Neural crest cell (in vitro differentiated cells): ENCODE results near the gene ATP1B4. TPM values are rescaled to one million over a fixed set of nuclear protein-coding genes. Genes with fewer than 3 reads are reported as not detected.
A peak's percentile ranks its signal among the peaks of the same experiment; 100 is the strongest.

Source experiments
- DNase-seq: peaks from one replicate; pipeline ENCODE4 v3.0.0; 2021; ENCODE audit warnings: low read depth, mixed read lengths, low spot score
- H3K27ac Mint-ChIP-seq: one replicate; pipeline ENCODE4 v1.8.0; 2021; ENCODE audit warnings: mild to moderate bottlenecking, mixed read lengths; ENCODE audit not compliant: unreplicated experiment
- H3K27me3 Mint-ChIP-seq: 2 replicates; pipeline ENCODE4 v1.8.0; 2021; ENCODE audit warnings: low read depth, mild to moderate bottlenecking, mixed read lengths
- H3K36me3 Mint-ChIP-seq: 2 replicates; pipeline ENCODE4 v1.8.0; 2021; ENCODE audit warnings: low read depth, mild to moderate bottlenecking, mixed read lengths
- H3K4me1 Mint-ChIP-seq: 2 replicates; pipeline ENCODE4 v1.8.0; 2021; ENCODE audit warnings: mixed read lengths
- H3K4me3 Mint-ChIP-seq: one replicate; pipeline ENCODE4 v1.8.0; 2021; ENCODE audit warnings: mild to moderate bottlenecking, mixed read lengths
- H3K9me3 Mint-ChIP-seq: 2 replicates; pipeline ENCODE4 v1.8.0; 2021; ENCODE audit warnings: mixed read lengths
- CTCF ChIP-seq: fragments of 200-600 bp; sonication (generic); conservative IDR thresholded peaks from 2 replicates; pipeline ENCODE4 v1.5.0; 2021; ENCODE audit warnings: antibody characterized with exemption, mild to moderate bottlenecking
- total RNA-seq: library from RNA; stranded (reverse); gene quantifications from 2 replicates; pipeline ENCODE4 v1.2.1, GENCODE V29; 2021

The ATP1B4 gene
- total RNA-seq, 1 donor from 2014 or later, result not detected

DNA sequence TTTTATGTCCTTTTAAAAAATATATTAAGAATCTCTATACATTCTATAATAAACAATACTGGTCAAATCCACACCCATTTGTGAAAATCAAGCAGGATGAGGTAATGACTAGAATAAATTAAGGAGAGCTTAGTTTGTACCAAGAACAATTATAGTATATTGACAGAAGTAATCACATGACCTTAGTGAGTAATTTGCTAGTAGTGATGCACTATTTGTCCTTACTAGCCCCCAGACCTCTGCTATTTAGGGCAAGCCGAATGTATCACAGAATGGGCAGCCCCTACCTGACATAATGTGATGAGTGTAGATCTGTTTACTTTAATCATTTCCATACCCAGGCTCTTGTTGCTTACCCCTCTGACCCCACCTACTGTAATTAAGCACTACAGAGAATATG lies 15.8 kb downstream of the ATP1B4 start:
- H3K27me3 Mint-ChIP-seq, result peaks cover 11% of the 10 kb centered on the region
- no peaks in the 10 kb centered on the region for H3K4me1 Mint-ChIP-seq
- no peak overlapping the region for H3K27ac Mint-ChIP-seq
- no peaks in the 10 kb centered on the region for H3K36me3 Mint-ChIP-seq
- H3K9me3 Mint-ChIP-seq, result peaks cover 12% of the 10 kb centered on the region
- DNase-seq, result no peak
- H3K4me3 Mint-ChIP-seq, result no peak overlapping the region
- TF ChIP-seq CTCF, result no peak

- Mint-ChIP-seq H3K27ac (no peak overlapping the region), H3K4me1 (no peaks in the 10 kb centered on the region), H3K4me3 (no peak overlapping the region), H3K27me3 (peaks cover 15% of the 10 kb centered on the region), H3K36me3 (no peaks in the 10 kb centered on the region), H3K9me3 (peaks cover 12% of the 10 kb centered on the region)
- no peak for TF ChIP-seq CTCF
- DNase-seq, result no peak
Observed at GRCh38 chrX:120378570-120378969, 16.7 kb downstream of the ATP1B4 start.

DNA sequence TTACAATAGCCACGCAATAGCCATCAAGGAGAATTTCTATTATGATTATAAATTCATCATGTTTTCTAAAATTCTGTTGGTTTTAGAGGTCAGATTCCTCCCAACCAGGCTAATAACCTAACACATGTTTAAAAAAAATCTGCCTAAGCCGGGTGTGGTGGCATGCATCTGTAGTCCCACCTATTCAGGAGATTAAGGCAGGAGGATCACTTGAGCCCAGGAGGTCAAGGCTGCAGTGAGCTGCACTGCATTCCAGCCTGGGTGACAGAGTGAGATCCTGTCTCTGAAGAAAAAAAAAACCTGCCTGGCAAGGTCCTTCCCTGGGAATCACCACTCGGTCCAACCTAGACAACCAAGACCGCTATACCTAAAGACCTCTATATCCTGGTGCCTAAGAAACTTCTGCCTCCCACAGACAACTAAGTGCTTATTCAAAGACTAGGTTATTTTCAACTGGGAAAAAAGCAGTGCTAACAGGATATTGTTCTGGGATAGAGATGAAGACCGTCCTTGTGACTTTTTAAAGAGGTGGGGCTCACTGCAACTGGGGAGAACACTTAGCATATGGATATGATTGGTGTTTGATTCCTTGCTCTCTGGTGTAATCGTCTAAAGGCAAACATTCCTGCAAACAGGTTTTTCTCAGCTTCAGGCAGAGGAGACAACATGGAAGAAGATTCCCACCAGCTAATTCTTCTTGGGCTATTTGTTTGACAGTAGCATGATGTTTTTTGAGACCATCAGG lies 18.2 kb downstream of the ATP1B4 start:
- no peak for DNase-seq
- H3K36me3 Mint-ChIP-seq, result no peaks in the 10 kb centered on the region
- H3K9me3 Mint-ChIP-seq, result peaks cover 9% of the 10 kb centered on the region
- H3K4me3 Mint-ChIP-seq, result no peak overlapping the region
- no peak overlapping the region for H3K27ac Mint-ChIP-seq
- H3K27me3 Mint-ChIP-seq, result peaks cover 18% of the 10 kb centered on the region
- no peak for TF ChIP-seq CTCF
- no peaks in the 10 kb centered on the region for H3K4me1 Mint-ChIP-seq

GRCh38 chrX:120380699-120381098 lies 18.8 kb downstream of the ATP1B4 start:
- Mint-ChIP-seq H3K36me3 (no peaks in the 10 kb centered on the region), H3K27ac (no peak overlapping the region), H3K27me3 (peaks cover 18% of the 10 kb centered on the region), H3K4me3 (no peak overlapping the region), H3K4me1 (no peaks in the 10 kb centered on the region), H3K9me3 (peaks cover 9% of the 10 kb centered on the region)
- TF ChIP-seq CTCF, result peak; percentile 28
- DNase-seq, result no peak

GRCh38 chrX:120401301-120401700 lies 39.4 kb downstream of the ATP1B4 start:
- H3K4me1 Mint-ChIP-seq, result no peaks in the 10 kb centered on the region
- no peaks in the 10 kb centered on the region for H3K36me3 Mint-ChIP-seq
- TF ChIP-seq CTCF, result no peak
- H3K27me3 Mint-ChIP-seq, result no peaks in the 10 kb centered on the region
- DNase-seq, result no peak
- no peak overlapping the region for H3K27ac Mint-ChIP-seq
- peaks cover 8% of the 10 kb centered on the region for H3K9me3 Mint-ChIP-seq
- H3K4me3 Mint-ChIP-seq, result no peak overlapping the region
